Esophagus squamous epithelium (tissue), 4 donors: ENCODE measurements around the gene PAFAH2.

Experiments
- CTCF ChIP-seq, 6 experiments: fragments of 450-650 bp in 4 of 6; fragments of 200-600 bp in 2 of 6; sonication (generic) in 2 of 6; IDR thresholded peaks; one replicate each; pipeline ENCODE4 v1.5.1; 2016 to 2019; ENCODE audit warnings: antibody characterized with exemption in 6 of 6, mild to moderate bottlenecking in 4 of 6, moderate library complexity in 4 of 6
- POLR2A ChIP-seq, 4 donors: fragments of 450-650 bp; IDR thresholded peaks; one replicate each; pipeline ENCODE4 v1.6.1; 2017; ENCODE audit warnings: antibody characterized with exemption in 4 of 4, mild to moderate bottlenecking in 4 of 4, moderate library complexity in 3 of 4

GRCh38 chr1:26034504-26035202, 36.8 kb upstream of the PAFAH2 start:
- TF ChIP-seq CTCF (IDR thresholded peaks at IDR 0.05) (no peak), POLR2A (IDR thresholded peaks at IDR 0.05) (no peak)
